BLaER1 treated with 17β-estradiol and CSF1 and Interleukin-3, amounts not matched to agents 10 nM and 100 nM (cell line): Measurements from ENCODE around the gene TAS2R43.
"Not testable (repeated sequence)": the region's sequence is repeated elsewhere in the genome, so short reads cannot be mapped to it uniquely, and the experiment has no call there.

Experiments used
- H3K27ac ChIP-seq, 11 experiments: shearing (Covaris generic); formaldehyde crosslinking; 2 replicates each; pipeline ENCODE4 v1.8.1; 2022
- H3K27me3 ChIP-seq, 11 experiments: shearing (Covaris generic); formaldehyde crosslinking; 2 replicates each; pipeline ENCODE4 v1.8.1; 2022
- H3K36me3 ChIP-seq, 11 experiments: shearing (Covaris generic); formaldehyde crosslinking; 2 replicates each; pipeline ENCODE4 v1.8.1; 2022
- H3K4me1 ChIP-seq, 10 experiments: shearing (Covaris generic); formaldehyde crosslinking; 2 replicates each; pipeline ENCODE4 v1.8.1; 2022
- H3K4me2 ChIP-seq, 11 experiments: shearing (Covaris generic); formaldehyde crosslinking; 2 replicates each; pipeline ENCODE4 v1.8.1; 2022
- H3K4me3 ChIP-seq, 10 experiments: shearing (Covaris generic); formaldehyde crosslinking; 2 replicates each; pipeline ENCODE4 v1.8.1; 2022
- H3K9ac ChIP-seq, 11 experiments: shearing (Covaris generic); formaldehyde crosslinking; 2 replicates each; pipeline ENCODE4 v1.8.1; 2022
- H3K9me3 ChIP-seq, 11 experiments: shearing (Covaris generic); formaldehyde crosslinking; replicated peaks in 1 of 11; 2 replicates each; pipeline ENCODE4 v1.8.1; 2022
- H4K20me1 ChIP-seq, 11 experiments: shearing (Covaris generic); formaldehyde crosslinking; 2 replicates each; pipeline ENCODE4 v1.8.1; 2022
- Cebpa-rat ChIP-seq, 11 experiments: shearing (Covaris generic); IDR thresholded peaks; 2 replicates each; pipeline ENCODE4 v1.8.1; 2022

The TAS2R43 gene

DNA sequence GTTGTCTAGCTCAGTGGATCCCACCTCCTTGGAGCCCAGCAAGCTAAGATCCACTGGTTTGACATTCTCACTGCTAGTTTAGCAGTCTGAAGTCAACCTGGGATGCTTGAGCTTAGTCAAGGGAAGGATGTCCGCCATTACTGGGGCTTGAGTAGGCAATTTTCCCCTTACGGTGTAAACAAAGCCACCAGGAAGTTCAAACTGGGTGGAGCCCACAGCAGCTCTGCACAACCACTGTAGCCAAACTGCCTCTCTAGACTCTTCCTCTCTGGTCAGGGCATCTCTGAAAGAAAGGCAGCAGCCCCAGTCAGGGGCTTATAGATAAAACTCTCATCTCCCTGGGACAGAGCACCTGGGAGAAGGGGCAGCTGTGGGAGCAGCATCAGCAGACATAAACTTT is 16.7 kb upstream of the TAS2R43 start:
- H3K4me2 ChIP-seq = no peak overlapping the region
- no peaks in the 10 kb centered on the region for H3K27me3 ChIP-seq
- no peak for TF ChIP-seq Cebpa-rat (IDR thresholded peaks at IDR 0.05)
- peaks cover 0 to 29% (median 10%) of the 10 kb centered on the region in 11 experiments; a peak in 10 of 22 replicates for H4K20me1 ChIP-seq
- no peak overlapping the region for H3K4me3 ChIP-seq
- H3K36me3 ChIP-seq = peaks cover 36 to 84% (median 52%) of the 10 kb centered on the region in 11 experiments
- H3K4me1 ChIP-seq = 0 out of 20 replicates have a peak, but pooled peaks cover 0 to 6% (median 0%) of the 10 kb centered on the region in 10 experiments
- H3K9me3 ChIP-seq = peaks cover 60 to 79% (median 63%) of the 10 kb centered on the region in 11 experiments
- no peak overlapping the region for H3K27ac ChIP-seq
- H3K9ac ChIP-seq = no peak overlapping the region

DNA sequence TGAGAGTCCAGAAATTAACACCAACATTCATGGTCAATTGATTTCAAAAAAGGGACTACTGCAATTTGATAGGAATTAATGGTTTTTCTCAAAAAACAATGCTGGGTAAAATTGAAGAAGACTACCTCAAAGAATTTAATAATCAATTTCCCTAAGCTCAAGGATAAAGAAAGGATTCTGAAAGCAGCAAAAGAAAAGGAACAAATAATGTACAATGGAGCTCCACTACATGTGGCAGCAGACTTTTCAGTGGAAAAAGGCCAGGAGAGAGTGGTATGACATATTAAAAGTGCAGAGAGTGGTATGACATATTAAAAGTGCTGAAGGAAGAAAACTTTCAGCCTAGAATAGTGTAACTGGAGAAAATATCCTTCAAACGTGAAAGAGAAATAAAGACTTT is 15.6 kb upstream of the TAS2R43 start:
- Histone ChIP-seq H3K4me3 (no peak overlapping the region), H3K27ac (no peak overlapping the region), H3K9ac (no peak overlapping the region), H3K4me1 (0 out of 20 replicates have a peak, but pooled peaks cover 0 to 6% (median 0%) of the 10 kb centered on the region in 10 experiments), H4K20me1 (peaks cover 0 to 29% (median 10%) of the 10 kb centered on the region in 11 experiments; a peak in 10 of 22 replicates), H3K36me3 (peaks cover 33 to 75% (median 49%) of the 10 kb centered on the region in 11 experiments), H3K9me3 (peaks cover 52 to 70% (median 62%) of the 10 kb centered on the region in 11 experiments), H3K27me3 (no peaks in the 10 kb centered on the region), H3K4me2 (no peak overlapping the region)
- TF ChIP-seq Cebpa-rat (IDR thresholded peaks at IDR 0.05) = no peak

DNA sequence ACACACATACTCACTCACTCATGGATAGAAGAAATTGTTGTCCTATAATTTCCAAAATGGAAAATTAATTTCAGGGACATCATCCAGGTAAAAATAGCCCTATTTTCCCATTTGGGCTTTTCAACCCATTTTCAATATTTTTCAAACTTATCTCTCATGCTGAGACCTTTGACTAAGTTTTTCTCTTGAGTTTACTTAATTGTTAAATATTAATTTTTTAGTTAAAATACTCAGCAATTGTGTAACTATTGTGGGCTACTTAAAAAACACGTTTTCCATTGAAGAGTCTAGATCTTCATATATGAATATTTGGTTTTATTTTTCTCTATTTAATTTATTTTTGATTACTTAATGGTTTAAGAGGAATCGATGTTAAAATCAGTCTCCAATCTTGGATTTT is 14.2 kb upstream of the TAS2R43 start:
- H3K27ac ChIP-seq = no peak overlapping the region
- peaks cover 30 to 64% (median 43%) of the 10 kb centered on the region in 11 experiments for H3K36me3 ChIP-seq
- H4K20me1 ChIP-seq = peaks cover 0 to 30% (median 10%) of the 10 kb centered on the region in 11 experiments; a peak in 9 of 22 replicates
- TF ChIP-seq Cebpa-rat (IDR thresholded peaks at IDR 0.05) = no peak
- no peak overlapping the region for H3K4me2 ChIP-seq
- H3K27me3 ChIP-seq = no peaks in the 10 kb centered on the region
- peaks cover 38 to 56% (median 50%) of the 10 kb centered on the region in 11 experiments for H3K9me3 ChIP-seq
- H3K4me1 ChIP-seq = 0 out of 20 replicates have a peak, but pooled peaks cover 0 to 6% (median 0%) of the 10 kb centered on the region in 10 experiments
- H3K4me3 ChIP-seq = no peak overlapping the region
- no peak overlapping the region for H3K9ac ChIP-seq

DNA sequence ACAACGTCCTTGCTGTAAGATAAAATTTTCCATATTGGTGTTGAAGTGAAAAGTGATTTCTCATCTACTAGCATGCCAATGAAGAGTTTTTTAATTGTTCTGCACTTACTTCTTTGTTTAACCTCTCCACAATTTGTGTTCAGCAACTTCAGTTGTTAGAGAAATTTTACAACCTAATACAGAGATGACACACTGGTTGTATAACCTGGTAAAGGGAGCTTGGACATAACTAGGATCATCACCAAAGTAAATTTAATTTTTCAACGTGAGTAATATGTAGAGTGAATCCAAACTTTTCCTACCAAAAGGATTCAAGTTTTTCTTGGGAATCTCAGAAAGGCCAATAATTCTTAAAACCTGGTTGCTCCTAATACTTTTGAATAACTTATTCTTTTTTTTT is 13.4 kb upstream of the TAS2R43 start:
- no peak overlapping the region for H3K9ac ChIP-seq
- H3K36me3 ChIP-seq = peaks cover 31 to 63% (median 44%) of the 10 kb centered on the region in 11 experiments
- no peak overlapping the region for H3K4me3 ChIP-seq
- 0 out of 20 replicates have a peak, but pooled peaks cover 0 to 6% (median 0%) of the 10 kb centered on the region in 10 experiments for H3K4me1 ChIP-seq
- H3K27ac ChIP-seq = no peak overlapping the region
- H4K20me1 ChIP-seq = peaks cover 0 to 29% (median 10%) of the 10 kb centered on the region in 11 experiments; a peak in 9 of 22 replicates
- H3K9me3 ChIP-seq = peaks cover 35 to 53% (median 46%) of the 10 kb centered on the region in 11 experiments
- TF ChIP-seq Cebpa-rat (IDR thresholded peaks at IDR 0.05) = no peak
- H3K4me2 ChIP-seq = no peak overlapping the region
- H3K27me3 ChIP-seq = no peaks in the 10 kb centered on the region

DNA sequence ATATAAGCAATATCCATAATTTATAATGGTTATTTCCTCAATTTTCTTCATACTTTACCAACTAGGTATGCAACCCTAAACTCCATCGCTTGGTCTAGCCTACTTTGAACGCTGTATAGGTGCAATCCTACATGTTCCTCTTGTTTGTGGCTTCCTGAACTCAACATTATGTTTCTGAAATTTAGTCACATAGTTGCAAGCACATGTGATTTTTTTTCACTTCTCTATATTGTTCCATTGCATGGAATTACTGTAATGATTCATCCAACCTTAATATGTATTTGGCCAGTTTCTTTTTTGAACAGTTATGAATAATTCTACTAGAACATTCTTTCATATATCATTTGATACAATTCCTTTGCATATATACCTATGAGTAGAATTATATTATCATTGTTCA is 2.8 kb upstream of the TAS2R43 start:
- not testable (repeated sequence) for H3K9ac ChIP-seq, H3K4me2 ChIP-seq, H3K4me1 ChIP-seq, H3K27me3 ChIP-seq, H3K4me3 ChIP-seq, H4K20me1 ChIP-seq, H3K27ac ChIP-seq
- peaks cover 15 to 21% (median 18%) of the 10 kb centered on the region in 11 experiments for H3K9me3 ChIP-seq
- H3K36me3 ChIP-seq = peaks cover 6 to 19% (median 14%) of the 10 kb centered on the region in 11 experiments; a peak in 17 of 22 replicates

DNA sequence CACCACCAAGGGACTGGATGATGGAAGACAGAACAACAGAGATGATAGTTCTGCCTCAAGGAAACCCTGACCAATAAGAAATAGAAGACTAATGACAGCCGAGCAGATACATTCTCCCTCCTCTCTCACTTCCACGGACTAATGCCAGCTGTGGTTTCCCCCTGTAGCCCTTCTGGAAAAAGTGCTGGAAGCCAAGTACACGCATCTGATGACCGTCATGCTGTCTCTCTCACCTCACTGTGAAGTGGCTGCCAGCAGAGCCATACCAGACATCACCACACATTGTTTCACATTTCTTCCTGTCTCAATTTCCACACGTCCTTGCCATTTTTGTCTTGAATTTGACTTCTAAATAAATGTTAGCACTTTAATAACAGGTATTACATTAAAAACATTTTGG is 2.9 kb downstream of the TAS2R43 start:
- H4K20me1 ChIP-seq = no peaks in the 10 kb centered on the region

DNA sequence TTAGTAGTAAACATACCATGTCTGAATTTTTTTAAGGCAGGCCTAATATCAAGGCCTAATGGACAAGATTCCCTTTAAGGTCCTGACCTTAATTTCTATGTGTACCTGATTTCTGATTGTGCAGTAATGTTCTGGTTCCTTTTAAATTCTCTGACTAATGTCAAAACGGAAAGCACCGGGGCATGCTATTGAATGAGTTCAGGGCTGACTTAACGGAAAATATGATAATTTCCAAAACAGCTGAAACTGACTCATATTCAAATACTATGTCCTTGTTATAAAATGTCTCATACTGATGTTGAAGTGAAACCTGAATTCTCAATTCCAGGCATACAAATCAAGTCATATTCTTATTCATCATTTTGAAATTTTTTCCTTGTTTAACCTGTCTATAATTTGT is 6.7 kb downstream of the TAS2R43 start:
- H3K9ac ChIP-seq = no peak overlapping the region
- H4K20me1 ChIP-seq = no peaks in the 10 kb centered on the region
- H3K36me3 ChIP-seq = 0 out of 22 replicates have a peak, but pooled peaks cover 0 to 4% (median 0%) of the 10 kb centered on the region in 11 experiments
- H3K27ac ChIP-seq = no peak overlapping the region
- H3K9me3 ChIP-seq = peaks cover 0 to 23% (median 13%) of the 10 kb centered on the region in 11 experiments; a peak in 19 of 22 replicates
- H3K27me3 ChIP-seq = no peaks in the 10 kb centered on the region
- H3K4me3 ChIP-seq = no peak overlapping the region
- no peaks in the 10 kb centered on the region for H3K4me1 ChIP-seq
- no peak overlapping the region for H3K4me2 ChIP-seq
- no peak for TF ChIP-seq Cebpa-rat (IDR thresholded peaks at IDR 0.05)

More for the DNA sequence above, 2.9 kb downstream of the TAS2R43 start:
- Histone ChIP-seq H3K4me3 (no peak overlapping the region), H3K27ac (no peak overlapping the region), H3K9ac (no peak overlapping the region), H3K9me3 (0 out of 22 replicates have a peak, but pooled peaks cover 0 to under 1% (median 0%) of the 10 kb centered on the region in 11 experiments), H3K4me1 (no peaks in the 10 kb centered on the region), H3K36me3 (no peaks in the 10 kb centered on the region), H3K27me3 (no peaks in the 10 kb centered on the region), H3K4me2 (no peak overlapping the region)
- TF ChIP-seq Cebpa-rat (IDR thresholded peaks at IDR 0.05) = no peak

DNA sequence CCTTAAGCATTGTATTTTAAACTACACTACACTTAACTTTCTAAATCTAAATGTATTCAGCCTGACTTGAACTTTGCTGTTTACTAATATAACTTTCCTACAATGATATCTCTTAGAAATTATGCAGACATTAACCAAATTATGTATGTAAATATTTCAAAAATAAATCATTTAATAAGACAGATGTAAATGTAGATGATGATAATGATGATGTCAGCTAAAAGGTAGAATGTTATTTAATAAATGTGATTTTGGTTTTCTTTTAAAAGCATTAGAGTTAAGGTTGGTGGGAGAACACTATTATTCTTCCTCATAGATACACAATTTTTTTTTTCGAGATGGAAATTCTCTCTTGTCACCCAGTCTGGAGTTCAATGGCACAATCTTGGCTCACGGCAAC is 10.1 kb downstream of the TAS2R43 start:
- H3K4me2 ChIP-seq = no peak overlapping the region
- H3K36me3 ChIP-seq = 0 out of 22 replicates have a peak, but pooled peaks cover 0 to 4% (median 0%) of the 10 kb centered on the region in 11 experiments
- H3K4me3 ChIP-seq = no peak overlapping the region
- no peak overlapping the region for H3K9ac ChIP-seq
- no peaks in the 10 kb centered on the region for H3K27me3 ChIP-seq
- TF ChIP-seq Cebpa-rat (IDR thresholded peaks at IDR 0.05) = no peak
- H3K4me1 ChIP-seq = no peaks in the 10 kb centered on the region
- H3K27ac ChIP-seq = no peak overlapping the region
- peaks cover 0 to 23% (median 13%) of the 10 kb centered on the region in 11 experiments; a peak in 19 of 22 replicates for H3K9me3 ChIP-seq
- H4K20me1 ChIP-seq = no peaks in the 10 kb centered on the region

DNA sequence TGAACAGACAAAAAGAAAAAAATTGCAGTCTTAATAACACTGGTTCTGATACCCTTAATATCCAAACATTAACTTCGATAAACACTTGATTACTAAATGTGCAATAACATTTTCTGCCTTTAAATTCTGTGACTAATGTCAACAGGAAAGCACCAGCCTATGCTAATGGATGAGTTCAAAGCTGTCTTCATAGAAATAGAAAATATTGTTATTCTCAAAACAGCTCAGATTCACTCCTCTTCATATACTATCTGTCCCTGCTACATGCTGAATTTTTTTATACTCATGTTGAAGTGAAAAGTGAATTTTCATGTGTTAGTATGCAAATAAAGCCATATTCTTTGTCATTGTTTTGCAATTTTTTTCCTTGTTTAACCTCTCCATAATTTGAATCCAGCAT is 13.9 kb downstream of the TAS2R43 start:
- Histone ChIP-seq H3K4me2 (no peak overlapping the region), H3K27me3 (no peaks in the 10 kb centered on the region), H3K4me3 (no peak overlapping the region), H3K9ac (no peak overlapping the region), H3K9me3 (peaks cover 0 to 18% (median 13%) of the 10 kb centered on the region in 11 experiments; a peak in 18 of 22 replicates), H3K4me1 (peaks cover 0 to 6% (median 0%) of the 10 kb centered on the region in 10 experiments; a peak in 1 of 20 replicates), H3K36me3 (0 out of 22 replicates have a peak, but pooled peaks cover 0 to 4% (median 0%) of the 10 kb centered on the region in 11 experiments), H4K20me1 (no peaks in the 10 kb centered on the region), H3K27ac (no peak overlapping the region)
- TF ChIP-seq Cebpa-rat (IDR thresholded peaks at IDR 0.05) = no peak
